Measurements from ENCODE around the gene KNCN.

GRCh38 chr1:46585312-46585938 lies 34.0 kb upstream of the KNCN start:
- TF ChIP-seq, protein P1, sequence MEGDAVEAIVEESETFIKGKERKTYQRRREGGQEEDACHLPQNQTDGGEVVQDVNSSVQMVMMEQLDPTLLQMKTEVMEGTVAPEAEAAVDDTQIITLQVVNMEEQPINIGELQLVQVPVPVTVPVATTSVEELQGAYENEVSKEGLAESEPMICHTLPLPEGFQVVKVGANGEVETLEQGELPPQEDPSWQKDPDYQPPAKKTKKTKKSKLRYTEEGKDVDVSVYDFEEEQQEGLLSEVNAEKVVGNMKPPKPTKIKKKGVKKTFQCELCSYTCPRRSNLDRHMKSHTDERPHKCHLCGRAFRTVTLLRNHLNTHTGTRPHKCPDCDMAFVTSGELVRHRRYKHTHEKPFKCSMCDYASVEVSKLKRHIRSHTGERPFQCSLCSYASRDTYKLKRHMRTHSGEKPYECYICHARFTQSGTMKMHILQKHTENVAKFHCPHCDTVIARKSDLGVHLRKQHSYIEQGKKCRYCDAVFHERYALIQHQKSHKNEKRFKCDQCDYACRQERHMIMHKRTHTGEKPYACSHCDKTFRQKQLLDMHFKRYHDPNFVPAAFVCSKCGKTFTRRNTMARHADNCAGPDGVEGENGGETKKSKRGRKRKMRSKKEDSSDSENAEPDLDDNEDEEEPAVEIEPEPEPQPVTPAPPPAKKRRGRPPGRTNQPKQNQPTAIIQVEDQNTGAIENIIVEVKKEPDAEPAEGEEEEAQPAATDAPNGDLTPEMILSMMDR (tag by site-specific recombination; IDR thresholded peaks at IDR 0.05) = no peak
- TF ChIP-seq ZNF280D (tag by site-specific recombination; IDR thresholded peaks at IDR 0.05) (no peak), ZBTB8A (tag by site-specific recombination; IDR thresholded peaks at IDR 0.05) (no peak), TCF7L2 (IDR thresholded peaks at IDR 0.05; ENCODE audit: borderline replicate concordance, low read depth, low read length) (no peak), ZSCAN23 (tag by site-specific recombination; IDR thresholded peaks at IDR 0.05) (no peak), MYNN (tag by site-specific recombination; IDR thresholded peaks at IDR 0.05; ENCODE audit: borderline replicate concordance) (no peak), ZBTB10 (tag by site-specific recombination; IDR thresholded peaks at IDR 0.05) (no peak), ZNF692 (tag by site-specific recombination; IDR thresholded peaks at IDR 0.05) (no peak)

All from HEK293 (cell line).